Neural cell (in vitro differentiated cells): ENCODE results near the gene CAMK2N2. TPM values are rescaled to one million over a fixed set of nuclear protein-coding genes. Genes with fewer than 3 reads are reported as not detected.
"Not testable (repeated sequence)": the region's sequence is repeated elsewhere in the genome, so short reads cannot be mapped to it uniquely, and the experiment has no call there.

ENCODE experiments used
- H2AFZ ChIP-seq: fragments of 200-600, 300-800 bp; sonication (generic), shearing (Covaris generic); 2 replicates; pipeline ENCODE4 v1.6.0; 2014; ENCODE audit warnings: low read depth, mild to moderate bottlenecking, antibody characterized with exemption, low read length, moderate library complexity
- H3F3A ChIP-seq: fragments of 200-600 bp; shearing (Covaris generic); 2 replicates; pipeline ENCODE4 v1.6.1; 2016; ENCODE audit warnings: mild to moderate bottlenecking, moderate library complexity, mixed read lengths, antibody characterized with exemption, low read length; ENCODE audit not compliant: insufficient read depth, poor library complexity, severe bottlenecking
- H3K27ac ChIP-seq: fragments of 200-600, 300-800 bp; sonication (generic), shearing (Covaris generic); 2 replicates; pipeline ENCODE4 v1.5.1; 2014; ENCODE audit warnings: mild to moderate bottlenecking, low read length, moderate library complexity
- H3K27me3 ChIP-seq: fragments of 300-800, 200-600 bp; sonication (generic), shearing (Covaris generic); 2 replicates; pipeline ENCODE4 v1.6.0; 2014; ENCODE audit warnings: mild to moderate bottlenecking, low read depth, low read length, moderate library complexity; ENCODE audit not compliant: insufficient read depth
- H3K36me3 ChIP-seq: fragments of 300-800, 200-600 bp; sonication (generic), shearing (Covaris generic); 2 replicates; pipeline ENCODE4 v1.5.1; 2014; ENCODE audit warnings: mild to moderate bottlenecking, antibody characterized with exemption, low read length, moderate library complexity; ENCODE audit not compliant: insufficient read depth
- H3K4me2 ChIP-seq: fragments of 300-800, 200-600 bp; sonication (generic), shearing (Covaris generic); 2 replicates; pipeline ENCODE4 v1.6.0; 2014; ENCODE audit warnings: mild to moderate bottlenecking, low read length
- H3K4me3 ChIP-seq: fragments of 300-800, 200-600 bp; sonication (generic), shearing (Covaris generic); 2 replicates; pipeline ENCODE4 v1.5.1; 2014; ENCODE audit warnings: mild to moderate bottlenecking, low read length, moderate library complexity
- H3K79me2 ChIP-seq: fragments of 200-600 bp; shearing (Covaris generic); replicated peaks from 2 replicates; pipeline ENCODE4 v1.6.0; 2014; ENCODE audit warnings: mild to moderate bottlenecking, low read length, moderate library complexity; ENCODE audit not compliant: insufficient read depth
- H3K9ac ChIP-seq: fragments of 300-800, 200-600 bp; sonication (generic), shearing (Covaris generic); 2 replicates; pipeline ENCODE4 v1.6.1; 2016; ENCODE audit warnings: mild to moderate bottlenecking, low read length, mixed read lengths
- H3K9me2 ChIP-seq: fragments of 200-600 bp; shearing (Covaris generic); 2 replicates; pipeline ENCODE4 v1.6.1; 2016; ENCODE audit warnings: mild to moderate bottlenecking, low read length, mixed read lengths; ENCODE audit not compliant: insufficient read depth
- H3K9me3 ChIP-seq: fragments of 200-600, 300-800 bp; sonication (generic), shearing (Covaris generic); 2 replicates; pipeline ENCODE4 v1.6.1; 2016; ENCODE audit warnings: mild to moderate bottlenecking, mixed run types, low read length, moderate library complexity, mixed read lengths
- H4K20me1 ChIP-seq: fragments of 200-600 bp; shearing (Covaris generic); 2 replicates; pipeline ENCODE4 v1.6.1; 2016; ENCODE audit warnings: mild to moderate bottlenecking, mixed run types; ENCODE audit not compliant: insufficient read depth
- EP300 ChIP-seq: fragments of 450-650 bp; conservative IDR thresholded peaks from 2 replicates; pipeline ENCODE4 v1.6.1; 2014; ENCODE audit warnings: antibody characterized with exemption, mild to moderate bottlenecking, moderate library complexity; ENCODE audit not compliant: poor library complexity, severe bottlenecking
- EZH2 ChIP-seq: fragments of 200-600, 300-800 bp; shearing (Covaris generic), sonication (generic); IDR thresholded peaks from 2 replicates; pipeline ENCODE4 v1.6.1; 2014; ENCODE audit warnings: antibody characterized with exemption, low read length, borderline replicate concordance, mild to moderate bottlenecking; ENCODE audit not compliant: insufficient read depth, poor library complexity, severe bottlenecking
- MXI1 ChIP-seq: fragments of 450-650 bp; conservative IDR thresholded peaks from 2 replicates; pipeline ENCODE4 v1.6.1; 2014; ENCODE audit warnings: antibody characterized with exemption, mild to moderate bottlenecking; ENCODE audit not compliant: poor library complexity, severe bottlenecking
- POLR2AphosphoS5 ChIP-seq: IDR thresholded peaks from 2 replicates; pipeline ENCODE4 v1.6.1; 2012
- RAD21 ChIP-seq: fragments of 450-650 bp; conservative IDR thresholded peaks from 2 replicates; pipeline ENCODE4 v1.6.1; 2014; ENCODE audit warnings: antibody characterized with exemption, mild to moderate bottlenecking, moderate library complexity
- SMC3 ChIP-seq: fragments of 450-650 bp; conservative IDR thresholded peaks from 2 replicates; pipeline ENCODE4 v1.6.1; 2014; ENCODE audit warnings: antibody characterized with exemption, mild to moderate bottlenecking, moderate library complexity; ENCODE audit not compliant: poor library complexity
- TAF1 ChIP-seq: IDR thresholded peaks from 2 replicates; pipeline ENCODE4 v1.6.1; 2012; ENCODE audit warnings: low read depth
- polyA plus RNA-seq: library from polyadenylated mRNA; depleted of rRNA; stranded (reverse); fragments of >200 nt; gene quantifications from 2 replicates; pipeline ENCODE4 v1.2.3, GENCODE V29; 2014
- TF ChIP-seq, protein P1 (sequence below): fragments of 450-650 bp; IDR thresholded peaks from 2 replicates; pipeline ENCODE4 v1.5.1; 2014; ENCODE audit warnings: antibody characterized with exemption, mild to moderate bottlenecking, moderate library complexity; ENCODE audit not compliant: poor library complexity, severe bottlenecking
- TF ChIP-seq, protein P2 (sequence below): IDR thresholded peaks from 2 replicates; pipeline ENCODE4 v1.6.1; 2012; ENCODE audit warnings: borderline replicate concordance

The CAMK2N2 gene
- polyA plus RNA-seq, 1 donor from 2014 or later, result 2.8 TPM

DNA sequence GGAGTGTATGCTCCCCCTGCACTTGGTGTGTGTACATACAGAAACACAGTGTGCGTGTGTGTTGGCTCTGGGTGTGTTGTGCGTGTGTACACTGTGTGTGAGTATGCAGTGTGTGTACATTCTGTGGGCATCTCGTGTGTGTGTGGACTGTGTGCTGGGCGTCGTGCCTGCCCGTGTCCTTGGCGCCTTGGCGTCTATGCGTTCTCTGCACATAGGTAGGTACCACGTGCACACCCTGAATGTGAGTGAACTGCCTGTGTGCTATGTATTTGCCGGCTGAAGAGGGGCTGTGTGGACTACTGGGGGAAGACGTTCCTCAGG lies 14.0 kb upstream of the CAMK2N2 start:
- TF ChIP-seq EZH2, result no peak
- no peak for TF ChIP-seq RAD21
- Histone ChIP-seq H4K20me1 (no peaks in the 10 kb centered on the region), H3K9me2 (no peaks in the 10 kb centered on the region), H3K79me2 (no peaks in the 10 kb centered on the region), H3K9ac (no peak overlapping the region), H3K36me3 (no peaks in the 10 kb centered on the region), H3K4me3 (no peak overlapping the region), H3K4me2 (no peak overlapping the region), H3K27me3 (peaks cover 42% of the 10 kb centered on the region), H3F3A (no peaks in the 10 kb centered on the region), H3K9me3 (no peaks in the 10 kb centered on the region), H3K27ac (no peak overlapping the region), H2AFZ (no peak overlapping the region)

- H3F3A ChIP-seq, result no peaks in the 10 kb centered on the region
- no peaks in the 10 kb centered on the region for H3K9me2 ChIP-seq
- H3K27me3 ChIP-seq, result peaks cover 26% of the 10 kb centered on the region
- H3K9me3 ChIP-seq, result no peaks in the 10 kb centered on the region
- H2AFZ ChIP-seq, result no peak overlapping the region
- no peaks in the 10 kb centered on the region for H4K20me1 ChIP-seq
- TF ChIP-seq POLR2AphosphoS5 (no peak), TAF1 (no peak), SMC3 (no peak), MXI1 (no peak), RAD21 (no peak), EP300 (no peak), EZH2 (no peak)
- TF ChIP-seq, protein P1, sequence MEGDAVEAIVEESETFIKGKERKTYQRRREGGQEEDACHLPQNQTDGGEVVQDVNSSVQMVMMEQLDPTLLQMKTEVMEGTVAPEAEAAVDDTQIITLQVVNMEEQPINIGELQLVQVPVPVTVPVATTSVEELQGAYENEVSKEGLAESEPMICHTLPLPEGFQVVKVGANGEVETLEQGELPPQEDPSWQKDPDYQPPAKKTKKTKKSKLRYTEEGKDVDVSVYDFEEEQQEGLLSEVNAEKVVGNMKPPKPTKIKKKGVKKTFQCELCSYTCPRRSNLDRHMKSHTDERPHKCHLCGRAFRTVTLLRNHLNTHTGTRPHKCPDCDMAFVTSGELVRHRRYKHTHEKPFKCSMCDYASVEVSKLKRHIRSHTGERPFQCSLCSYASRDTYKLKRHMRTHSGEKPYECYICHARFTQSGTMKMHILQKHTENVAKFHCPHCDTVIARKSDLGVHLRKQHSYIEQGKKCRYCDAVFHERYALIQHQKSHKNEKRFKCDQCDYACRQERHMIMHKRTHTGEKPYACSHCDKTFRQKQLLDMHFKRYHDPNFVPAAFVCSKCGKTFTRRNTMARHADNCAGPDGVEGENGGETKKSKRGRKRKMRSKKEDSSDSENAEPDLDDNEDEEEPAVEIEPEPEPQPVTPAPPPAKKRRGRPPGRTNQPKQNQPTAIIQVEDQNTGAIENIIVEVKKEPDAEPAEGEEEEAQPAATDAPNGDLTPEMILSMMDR, result no peak
- TF ChIP-seq, protein P2, sequence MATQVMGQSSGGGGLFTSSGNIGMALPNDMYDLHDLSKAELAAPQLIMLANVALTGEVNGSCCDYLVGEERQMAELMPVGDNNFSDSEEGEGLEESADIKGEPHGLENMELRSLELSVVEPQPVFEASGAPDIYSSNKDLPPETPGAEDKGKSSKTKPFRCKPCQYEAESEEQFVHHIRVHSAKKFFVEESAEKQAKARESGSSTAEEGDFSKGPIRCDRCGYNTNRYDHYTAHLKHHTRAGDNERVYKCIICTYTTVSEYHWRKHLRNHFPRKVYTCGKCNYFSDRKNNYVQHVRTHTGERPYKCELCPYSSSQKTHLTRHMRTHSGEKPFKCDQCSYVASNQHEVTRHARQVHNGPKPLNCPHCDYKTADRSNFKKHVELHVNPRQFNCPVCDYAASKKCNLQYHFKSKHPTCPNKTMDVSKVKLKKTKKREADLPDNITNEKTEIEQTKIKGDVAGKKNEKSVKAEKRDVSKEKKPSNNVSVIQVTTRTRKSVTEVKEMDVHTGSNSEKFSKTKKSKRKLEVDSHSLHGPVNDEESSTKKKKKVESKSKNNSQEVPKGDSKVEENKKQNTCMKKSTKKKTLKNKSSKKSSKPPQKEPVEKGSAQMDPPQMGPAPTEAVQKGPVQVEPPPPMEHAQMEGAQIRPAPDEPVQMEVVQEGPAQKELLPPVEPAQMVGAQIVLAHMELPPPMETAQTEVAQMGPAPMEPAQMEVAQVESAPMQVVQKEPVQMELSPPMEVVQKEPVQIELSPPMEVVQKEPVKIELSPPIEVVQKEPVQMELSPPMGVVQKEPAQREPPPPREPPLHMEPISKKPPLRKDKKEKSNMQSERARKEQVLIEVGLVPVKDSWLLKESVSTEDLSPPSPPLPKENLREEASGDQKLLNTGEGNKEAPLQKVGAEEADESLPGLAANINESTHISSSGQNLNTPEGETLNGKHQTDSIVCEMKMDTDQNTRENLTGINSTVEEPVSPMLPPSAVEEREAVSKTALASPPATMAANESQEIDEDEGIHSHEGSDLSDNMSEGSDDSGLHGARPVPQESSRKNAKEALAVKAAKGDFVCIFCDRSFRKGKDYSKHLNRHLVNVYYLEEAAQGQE, result no peak
- no peak overlapping the region for H3K27ac ChIP-seq
- H3K36me3 ChIP-seq, result no peaks in the 10 kb centered on the region
- H3K4me2 ChIP-seq, result no peak overlapping the region
- H3K4me3 ChIP-seq, result no peak overlapping the region
- H3K9ac ChIP-seq, result no peak overlapping the region
- no peaks in the 10 kb centered on the region for H3K79me2 ChIP-seq
Measured at GRCh38 chr3:184272269-184272668, 10.9 kb upstream of the CAMK2N2 start.

DNA sequence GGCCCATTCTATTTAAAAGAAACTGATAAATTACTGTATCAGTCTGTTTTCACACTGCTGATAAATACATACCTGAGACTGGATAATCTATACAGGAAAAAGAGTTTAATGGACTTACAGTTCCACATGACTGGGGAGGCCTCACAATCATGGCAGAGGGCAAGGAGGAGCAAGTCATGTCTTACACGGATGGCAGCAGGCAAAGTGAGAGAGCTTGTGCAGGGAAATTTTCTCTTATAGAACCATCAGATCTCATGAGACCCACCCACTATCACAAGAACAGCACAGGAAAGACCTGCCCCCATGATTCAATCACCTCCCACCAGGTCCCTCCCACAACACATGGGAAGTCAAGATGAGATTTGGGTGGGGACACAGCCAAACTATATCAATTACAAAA lies 5.9 kb upstream of the CAMK2N2 start:
- peaks cover 13% of the 10 kb centered on the region for H3K27me3 ChIP-seq
- H2AFZ ChIP-seq, H3K79me2 ChIP-seq: not testable (repeated sequence)

More for the DNA sequence above, 5.9 kb upstream of the CAMK2N2 start:
- not testable (repeated sequence) for H3K9me3 ChIP-seq, H3K9ac ChIP-seq, H4K20me1 ChIP-seq, H3F3A ChIP-seq, H3K36me3 ChIP-seq, H3K27ac ChIP-seq, H3K9me2 ChIP-seq, H3K4me2 ChIP-seq, H3K4me3 ChIP-seq
